HepG2 (cell line): ENCODE results near the gene NPW. TPM values are rescaled to one million over a fixed set of nuclear protein-coding genes. Genes with fewer than 3 reads are reported as not detected.

Source experiments
- CBX2 ChIP-seq, 2 experiments: fragments of 200-600 bp in 1 of 2; sonication (generic); formaldehyde crosslinking in 1 of 2; IDR thresholded peaks; 2 replicates each; pipeline versions ENCODE4 v1.7.0 to v1.8.1; 2018 to 2022; ENCODE audit warnings: low read depth in 2 of 2, low read length in 1 of 2, mild to moderate bottlenecking in 1 of 2, missing genetic modification reagents in 1 of 2
- ELF4 ChIP-seq: sonication (generic); formaldehyde crosslinking; IDR thresholded peaks from 2 replicates; pipeline ENCODE4 v1.5.0; 2020; ENCODE audit warnings: missing genetic modification reagents, mild to moderate bottlenecking, moderate library complexity, borderline replicate concordance
- FOSL1 ChIP-seq: sonication (generic); formaldehyde crosslinking; IDR thresholded peaks from 2 replicates; pipeline ENCODE4 v1.9.0; 2021; ENCODE audit warnings: missing genetic modification reagents, borderline replicate concordance
- FOXA1 ChIP-seq, 2 experiments: fragments of 450-650 bp in 1 of 2; sonication (generic) in 1 of 2; formaldehyde crosslinking in 1 of 2; IDR thresholded peaks; 2 replicates each; pipeline versions ENCODE4 v1.4.0 to v1.6.1; 2016 to 2020; ENCODE audit warnings: missing genetic modification reagents in 1 of 2
- HIVEP1 ChIP-seq: sonication (generic); formaldehyde crosslinking; IDR thresholded peaks from 2 replicates; pipeline ENCODE4 v1.4.0; 2020; ENCODE audit warnings: mild to moderate bottlenecking, missing genetic modification reagents
- JARID2 ChIP-seq: sonication (generic); formaldehyde crosslinking; IDR thresholded peaks from 2 replicates; pipeline ENCODE4 v1.8.1; 2023; ENCODE audit warnings: missing genetic modification reagents, inconsistent platforms; ENCODE audit not compliant: insufficient replicate concordance
- KDM4B ChIP-seq: sonication (generic); formaldehyde crosslinking; IDR thresholded peaks from 2 replicates; pipeline ENCODE4 v1.4.0; 2020; ENCODE audit warnings: missing genetic modification reagents
- KLF9 ChIP-seq: IDR thresholded peaks from 2 replicates; pipeline ENCODE4 v1.6.1; 2016; ENCODE audit warnings: low read depth
- MXI1 ChIP-seq: IDR thresholded peaks from 3 replicates; pipeline ENCODE4 v1.6.1; 2012; ENCODE audit warnings: low read depth, low read length, inconsistent platforms, borderline replicate concordance
- NPAS2 ChIP-seq: sonication (generic); formaldehyde crosslinking; IDR thresholded peaks from 2 replicates; pipeline ENCODE4 v1.8.0; 2022; ENCODE audit warnings: mild to moderate bottlenecking, missing genetic modification reagents, borderline replicate concordance
- PRPF4 ChIP-seq: fragments of 200-400 bp; formaldehyde crosslinking; IDR thresholded peaks from 2 replicates; pipeline ENCODE4 v1.6.1; 2016; ENCODE audit warnings: low read length, low read depth; ENCODE audit not compliant: poor library complexity, severe bottlenecking
- RNF2 ChIP-seq: fragments of 450-650 bp; conservative IDR thresholded peaks from 2 replicates; pipeline ENCODE4 v1.6.1; 2016; ENCODE audit warnings: low read depth
- SALL2 ChIP-seq: sonication (generic); formaldehyde crosslinking; IDR thresholded peaks from 2 replicates; pipeline ENCODE4 v1.8.1; 2023; ENCODE audit warnings: mild to moderate bottlenecking, missing genetic modification reagents, inconsistent platforms
- SP140L ChIP-seq: sonication (generic); formaldehyde crosslinking; IDR thresholded peaks from 2 replicates; pipeline ENCODE4 v1.4.0; 2020; ENCODE audit warnings: missing genetic modification reagents, borderline replicate concordance
- YEATS2 ChIP-seq: sonication (generic); formaldehyde crosslinking; IDR thresholded peaks from 2 replicates; pipeline ENCODE4 v1.4.0; 2020; ENCODE audit warnings: missing genetic modification reagents, borderline replicate concordance
- ZNF124 ChIP-seq: sonication (generic); formaldehyde crosslinking; IDR thresholded peaks from 2 replicates; pipeline ENCODE4 v1.4.0; 2020; ENCODE audit warnings: missing genetic modification reagents
- ZNF136 ChIP-seq: sonication (generic); formaldehyde crosslinking; IDR thresholded peaks from 2 replicates; pipeline ENCODE4 v1.8.1; 2022; ENCODE audit warnings: low read depth, mild to moderate bottlenecking, moderate library complexity, missing genetic modification reagents
- ZNF251 ChIP-seq: sonication (generic); formaldehyde crosslinking; IDR thresholded peaks from 2 replicates; pipeline ENCODE4 v1.9.0; 2021; ENCODE audit warnings: mild to moderate bottlenecking, missing genetic modification reagents
- ZNF263 ChIP-seq: sonication (generic); formaldehyde crosslinking; IDR thresholded peaks from 2 replicates; pipeline ENCODE4 v1.4.0; 2020; ENCODE audit warnings: missing genetic modification reagents
- ZNF337 ChIP-seq: sonication (generic); formaldehyde crosslinking; IDR thresholded peaks from 2 replicates; pipeline ENCODE4 v1.5.1; 2020; ENCODE audit warnings: missing genetic modification reagents, low read depth, mild to moderate bottlenecking, borderline replicate concordance
- ZNF383 ChIP-seq: sonication (generic); formaldehyde crosslinking; IDR thresholded peaks from 2 replicates; pipeline ENCODE4 v1.4.0; 2020; ENCODE audit warnings: missing genetic modification reagents, mild to moderate bottlenecking, borderline replicate concordance
- ZNF441 ChIP-seq: sonication (generic); formaldehyde crosslinking; IDR thresholded peaks from 2 replicates; pipeline ENCODE4 v1.7.0; 2021; ENCODE audit warnings: missing genetic modification reagents, borderline replicate concordance
- ZNF614 ChIP-seq: IDR thresholded peaks from 2 replicates; pipeline ENCODE4 v1.6.1; 2018; ENCODE audit warnings: missing biosample characterization, missing genetic modification reagents, inconsistent platforms, borderline replicate concordance
- ZNF878 ChIP-seq: sonication (generic); formaldehyde crosslinking; IDR thresholded peaks from 2 replicates; pipeline ENCODE4 v1.8.1; 2023; ENCODE audit warnings: mild to moderate bottlenecking, missing genetic modification reagents, moderate library complexity
- polyA plus RNA-seq, 8 experiments: library from polyadenylated mRNA; depleted of rRNA in 3 of 8; stranded (reverse) in 7 of 8; unstranded in 1 of 8; fragments of >200 nt; fragmentation: Illumina TruSeq in 4 of 8; extraction: Trizol in 4 of 8; gene quantifications; 2 replicates each; pipeline versions ENCODE4 v1.2.1 to v1.2.3, GENCODE V29; 2011 to 2016; ENCODE audit warnings: low read depth in 4 of 8, missing spikeins in 1 of 8, mixed read lengths in 1 of 8; ENCODE audit not compliant: insufficient read depth in 1 of 8
- total RNA-seq, 5 experiments: library from RNA; depleted of rRNA; stranded (reverse); fragments of >200 nt; fragmentation: Illumina TruSeq; extraction: Trizol; gene quantifications; 2 replicates each; pipeline ENCODE4 v1.2.3, GENCODE V29; 2016; ENCODE audit warnings: low read depth in 1 of 5
- TF ChIP-seq, protein P1 (sequence below): sonication (generic); formaldehyde crosslinking; IDR thresholded peaks from 2 replicates; pipeline ENCODE4 v1.5.1; 2020; ENCODE audit warnings: mild to moderate bottlenecking, missing genetic modification reagents, moderate library complexity
- TF ChIP-seq, protein P2 (sequence below): sonication (generic); formaldehyde crosslinking; IDR thresholded peaks from 2 replicates; pipeline ENCODE4 v1.8.1; 2022; ENCODE audit warnings: low read depth, mild to moderate bottlenecking, missing genetic modification reagents

The NPW gene
- total and polyA plus RNA-seq, 2 of the 13 experiments (the other 11 are each of a cell fraction or from before 2014, with no cell fraction given), result 0.24 to 0.97 TPM

DNA sequence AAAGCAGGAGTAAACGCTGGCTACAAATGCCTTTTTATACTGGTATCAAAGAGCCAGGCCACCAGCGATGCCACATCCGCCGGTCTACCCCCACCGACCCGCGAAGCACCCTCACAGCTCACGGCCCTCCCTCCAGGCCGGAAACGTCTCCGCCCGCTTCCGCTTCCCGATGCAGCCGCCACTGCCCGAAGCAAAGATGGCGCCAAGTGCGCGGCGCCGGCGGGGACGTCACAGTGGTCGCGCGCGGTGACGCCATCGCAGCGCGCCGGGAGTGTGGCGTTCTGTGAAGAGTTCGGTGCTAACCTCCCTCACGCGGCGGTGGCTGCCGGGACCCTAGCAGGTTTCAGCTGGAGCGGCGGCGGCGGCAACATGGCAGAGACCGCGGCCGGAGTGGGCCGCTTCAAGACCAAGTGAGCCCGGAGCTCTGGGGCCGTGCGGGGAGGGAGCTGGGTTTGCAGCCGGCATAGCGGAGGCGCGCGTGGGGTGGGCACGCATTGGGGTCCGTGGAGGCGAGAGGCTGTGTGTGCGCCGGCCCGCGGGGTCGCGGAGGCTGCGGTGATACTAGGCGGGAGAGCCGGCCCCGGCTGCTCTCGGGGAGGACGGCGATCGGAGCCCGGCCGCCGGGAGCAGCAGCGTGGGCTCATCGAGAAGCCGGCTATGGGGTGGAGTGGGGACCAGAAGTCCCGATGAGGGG is 47.6 kb upstream of the NPW start, which contains the start of gene TBL3 (continued):
- TF ChIP-seq ZNF441 (CRISPR knock-in tag) (peak; percentile 55; the same call in 1 of the 2 replicates), CBX2 (IDR thresholded peaks at IDR 0.05; ENCODE audit: low read depth, low read length) (no peak), CBX2 (CRISPR knock-in tag; IDR thresholded peaks at IDR 0.05; ENCODE audit: low read depth) (no peak; the same call in 1 of the 2 replicates), YEATS2 (CRISPR knock-in tag) (peak; percentile 100), ZNF383 (peak; percentile 91; the same call in 1 of the 2 replicates), ZNF878 (CRISPR knock-in tag) (no peak), SALL2 (CRISPR knock-in tag) (peak; percentile 91), NPAS2 (no peak), HIVEP1 (CRISPR knock-in tag) (peak; percentile 92), ZNF614 (CRISPR knock-in tag) (peak; percentile 51; the same call in 1 of the 2 replicates), MXI1 (peak; percentile 94; the same call in 1 of the 3 replicates), RNF2 (peak; percentile 40; the same call in 1 of the 2 replicates), ZNF263 (peak; percentile 71), ZNF124 (CRISPR knock-in tag) (no peak; the same call in 1 of the 2 replicates), ZNF337 (CRISPR knock-in tag) (peak; percentile 71; the same call in 1 of the 2 replicates), FOSL1 (no peak), ZNF136 (CRISPR knock-in tag) (0 out of 2 replicates have a peak, but pooled peaks have one; percentile 48), JARID2 (peak; percentile 62), SP140L (CRISPR knock-in tag) (no peak), KDM4B (peak; percentile 85; the same call in 1 of the 2 replicates), FOXA1 (IDR thresholded peaks at IDR 0.05) (no peak), FOXA1 (CRISPR knock-in tag; IDR thresholded peaks at IDR 0.05) (peak; percentile 64; the same call in 1 of the 2 replicates), PRPF4 (no peak), ZNF251 (CRISPR knock-in tag) (no peak), ELF4 (CRISPR knock-in tag) (0 out of 2 replicates have a peak, but pooled peaks have one; percentile 38), KLF9 (CRISPR knock-in tag) (peak; percentile 84)
- TF ChIP-seq, protein P1, sequence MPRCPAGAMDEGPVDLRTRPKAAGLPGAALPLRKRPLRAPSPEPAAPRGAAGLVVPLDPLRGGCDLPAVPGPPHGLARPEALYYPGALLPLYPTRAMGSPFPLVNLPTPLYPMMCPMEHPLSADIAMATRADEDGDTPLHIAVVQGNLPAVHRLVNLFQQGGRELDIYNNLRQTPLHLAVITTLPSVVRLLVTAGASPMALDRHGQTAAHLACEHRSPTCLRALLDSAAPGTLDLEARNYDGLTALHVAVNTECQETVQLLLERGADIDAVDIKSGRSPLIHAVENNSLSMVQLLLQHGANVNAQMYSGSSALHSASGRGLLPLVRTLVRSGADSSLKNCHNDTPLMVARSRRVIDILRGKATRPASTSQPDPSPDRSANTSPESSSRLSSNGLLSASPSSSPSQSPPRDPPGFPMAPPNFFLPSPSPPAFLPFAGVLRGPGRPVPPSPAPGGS, result peak; percentile 91
- TF ChIP-seq, protein P2, sequence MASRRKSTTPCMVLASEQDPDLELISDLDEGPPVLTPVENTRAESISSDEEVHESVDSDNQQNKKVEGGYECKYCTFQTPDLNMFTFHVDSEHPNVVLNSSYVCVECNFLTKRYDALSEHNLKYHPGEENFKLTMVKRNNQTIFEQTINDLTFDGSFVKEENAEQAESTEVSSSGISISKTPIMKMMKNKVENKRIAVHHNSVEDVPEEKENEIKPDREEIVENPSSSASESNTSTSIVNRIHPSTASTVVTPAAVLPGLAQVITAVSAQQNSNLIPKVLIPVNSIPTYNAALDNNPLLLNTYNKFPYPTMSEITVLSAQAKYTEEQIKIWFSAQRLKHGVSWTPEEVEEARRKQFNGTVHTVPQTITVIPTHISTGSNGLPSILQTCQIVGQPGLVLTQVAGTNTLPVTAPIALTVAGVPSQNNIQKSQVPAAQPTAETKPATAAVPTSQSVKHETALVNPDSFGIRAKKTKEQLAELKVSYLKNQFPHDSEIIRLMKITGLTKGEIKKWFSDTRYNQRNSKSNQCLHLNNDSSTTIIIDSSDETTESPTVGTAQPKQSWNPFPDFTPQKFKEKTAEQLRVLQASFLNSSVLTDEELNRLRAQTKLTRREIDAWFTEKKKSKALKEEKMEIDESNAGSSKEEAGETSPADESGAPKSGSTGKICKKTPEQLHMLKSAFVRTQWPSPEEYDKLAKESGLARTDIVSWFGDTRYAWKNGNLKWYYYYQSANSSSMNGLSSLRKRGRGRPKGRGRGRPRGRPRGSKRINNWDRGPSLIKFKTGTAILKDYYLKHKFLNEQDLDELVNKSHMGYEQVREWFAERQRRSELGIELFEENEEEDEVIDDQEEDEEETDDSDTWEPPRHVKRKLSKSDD (CRISPR knock-in tag), result peak; percentile 100
